ENCODE measurements around the gene EN2.
"Not testable (repeated sequence)": the region's sequence is repeated elsewhere in the genome, so short reads cannot be mapped to it uniquely, and the experiment has no call there.

EN2 gene

DNA sequence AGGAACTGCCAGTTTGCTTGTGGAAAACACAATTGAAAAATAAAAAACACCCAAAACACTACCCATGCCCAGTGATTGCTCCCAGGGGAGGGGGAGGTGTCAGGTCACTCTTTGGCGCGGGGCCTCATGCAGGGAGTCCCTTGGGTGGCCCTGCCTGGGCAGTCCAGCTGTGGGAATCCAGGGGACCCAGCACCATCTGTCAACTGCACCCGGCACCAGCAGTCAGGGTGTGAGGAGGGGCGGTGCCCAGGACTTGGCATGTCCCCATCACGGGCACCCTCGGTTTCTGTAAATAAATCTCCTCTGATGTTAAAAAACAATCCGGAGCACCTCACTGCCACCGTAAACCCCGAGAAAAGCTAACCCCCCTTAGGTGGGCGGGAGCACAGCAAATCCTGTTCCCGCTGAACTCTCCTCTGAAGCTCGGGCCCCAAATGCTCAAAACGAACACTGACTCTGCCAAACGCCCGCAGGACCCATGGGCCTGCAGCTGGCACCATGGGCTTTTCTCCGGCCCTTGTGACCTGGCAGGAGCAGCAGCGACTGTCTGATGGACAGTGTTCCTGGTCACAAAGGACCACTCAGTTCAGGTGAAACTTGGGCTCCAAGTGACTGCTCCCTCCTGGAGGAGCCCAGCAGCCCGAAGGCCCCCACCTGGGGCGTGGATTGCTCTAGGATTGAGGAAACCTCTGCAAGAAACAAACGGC, 18.5 kb upstream of the EN2 start:
- Histone ChIP-seq H3K4me1 (ENCODE audit: control insufficient read depth in 2 of 2, insufficient read depth in 2 of 2, low read length in 2 of 2) (no peaks in the 10 kb centered on the region), H3K27ac (ENCODE audit: low read depth in 2 of 2, low read length in 2 of 2) (no peak overlapping the region), H3K27me3 (ENCODE audit: control insufficient read depth in 2 of 2, insufficient read depth in 2 of 2, low read length in 2 of 2) (peaks cover 18 to 24% of the 10 kb centered on the region in 2 donors), H3K9ac (ENCODE audit: low read depth in 1 of 2, low read length in 2 of 2) (no peak overlapping the region), H3K36me3 (ENCODE audit: control insufficient read depth in 2 of 2, insufficient read depth in 2 of 2, low read length in 2 of 2) (no peaks in the 10 kb centered on the region), H3K9me3 (ENCODE audit: control insufficient read depth in 2 of 2, low read length in 2 of 2) (no peaks in the 10 kb centered on the region), H3K4me3 (ENCODE audit: low read length in 2 of 2) (no peak overlapping the region)

DNA sequence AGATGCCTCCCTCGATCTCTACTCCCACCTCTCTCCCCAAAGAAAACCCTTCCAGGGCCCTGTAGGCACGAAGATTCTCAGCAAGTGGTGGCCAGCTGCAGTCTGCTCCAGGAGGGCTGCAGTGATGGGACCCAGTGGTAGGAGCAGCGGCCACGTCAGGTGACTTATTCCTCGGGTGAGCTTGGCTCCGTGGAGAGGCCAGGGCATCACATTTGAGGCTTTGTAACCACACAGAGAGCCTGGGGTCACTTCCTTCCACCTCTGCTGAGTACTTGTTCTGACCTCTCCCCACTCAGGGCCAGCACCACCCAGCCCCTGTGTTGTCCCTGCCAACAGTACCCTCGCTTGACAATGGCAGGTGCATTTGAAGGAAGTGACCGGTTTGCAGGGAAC, 17.9 kb upstream of the EN2 start:
- Histone ChIP-seq H3K27ac (ENCODE audit: low read depth in 2 of 2, low read length in 2 of 2) (no peak overlapping the region), H3K9ac (ENCODE audit: low read depth in 1 of 2, low read length in 2 of 2) (no peak overlapping the region), H3K27me3 (ENCODE audit: control insufficient read depth in 2 of 2, insufficient read depth in 2 of 2, low read length in 2 of 2) (peaks cover 20 to 24% of the 10 kb centered on the region in 2 donors), H3K36me3 (ENCODE audit: control insufficient read depth in 2 of 2, insufficient read depth in 2 of 2, low read length in 2 of 2) (no peaks in the 10 kb centered on the region), H3K4me1 (ENCODE audit: control insufficient read depth in 2 of 2, insufficient read depth in 2 of 2, low read length in 2 of 2) (no peaks in the 10 kb centered on the region), H3K4me3 (ENCODE audit: low read length in 2 of 2) (no peak overlapping the region), H3K9me3 (ENCODE audit: control insufficient read depth in 2 of 2, low read length in 2 of 2) (no peaks in the 10 kb centered on the region)

DNA sequence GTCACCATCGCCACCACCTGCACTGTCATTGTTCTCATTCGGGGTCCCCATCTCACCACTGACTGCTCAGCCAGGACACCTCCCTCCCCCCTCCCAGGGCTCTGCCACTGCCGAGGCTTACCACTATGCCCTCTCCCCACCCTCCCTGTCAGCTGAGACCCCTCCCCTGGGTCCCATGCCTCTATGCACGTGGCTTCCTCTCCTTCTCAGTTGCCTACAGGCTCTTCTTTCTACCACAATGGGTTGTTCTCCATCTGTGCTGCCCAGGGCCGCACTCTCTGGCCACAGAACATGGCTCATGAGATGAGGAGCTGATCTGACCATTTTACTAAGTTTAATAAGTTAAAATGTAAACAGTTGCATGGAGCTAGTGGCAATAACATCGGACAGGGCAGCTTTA, 16.1 kb upstream of the EN2 start:
- H3K9ac ChIP-seq (ENCODE audit: low read depth in 1 of 2, low read length in 2 of 2), result no peak overlapping the region
- no peak overlapping the region for H3K4me3 ChIP-seq (ENCODE audit: low read length in 2 of 2)
- H3K36me3 ChIP-seq (ENCODE audit: control insufficient read depth in 2 of 2, insufficient read depth in 2 of 2, low read length in 2 of 2), result no peaks in the 10 kb centered on the region
- H3K9me3 ChIP-seq (ENCODE audit: control insufficient read depth in 2 of 2, low read length in 2 of 2), result no peaks in the 10 kb centered on the region
- H3K27ac ChIP-seq (ENCODE audit: low read depth in 2 of 2, low read length in 2 of 2), result no peak overlapping the region
- peaks cover 18 to 23% of the 10 kb centered on the region in 2 donors for H3K27me3 ChIP-seq (ENCODE audit: control insufficient read depth in 2 of 2, insufficient read depth in 2 of 2, low read length in 2 of 2)
- no peaks in the 10 kb centered on the region for H3K4me1 ChIP-seq (ENCODE audit: control insufficient read depth in 2 of 2, insufficient read depth in 2 of 2, low read length in 2 of 2)

DNA sequence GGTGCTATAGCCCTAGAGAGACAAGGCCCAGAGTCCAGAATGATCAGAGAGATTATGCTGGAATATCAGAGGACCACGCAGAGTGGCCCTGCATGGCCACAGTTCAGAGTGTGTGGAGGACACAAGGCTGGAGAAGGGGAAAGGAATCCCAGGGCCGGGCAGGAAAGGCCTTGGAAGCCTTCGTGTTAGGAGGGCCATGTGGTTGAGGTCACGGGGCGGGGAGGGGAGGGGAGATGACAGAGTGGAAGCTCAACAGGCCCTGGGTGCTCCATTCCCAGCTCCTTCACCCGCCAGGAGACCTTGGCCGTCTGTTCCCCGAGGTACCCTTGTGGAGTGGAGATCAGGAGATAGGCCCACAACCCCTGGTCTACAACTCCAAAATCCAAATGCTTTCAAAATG, 13.2 kb upstream of the EN2 start:
- Histone ChIP-seq H3K36me3 (ENCODE audit: control insufficient read depth in 2 of 2, insufficient read depth in 2 of 2, low read length in 2 of 2) (no peaks in the 10 kb centered on the region), H3K9me3 (ENCODE audit: control insufficient read depth in 2 of 2, low read length in 2 of 2) (no peaks in the 10 kb centered on the region), H3K9ac (ENCODE audit: low read depth in 1 of 2, low read length in 2 of 2) (no peak overlapping the region), H3K4me3 (ENCODE audit: low read length in 2 of 2) (no peak overlapping the region), H3K27me3 (ENCODE audit: control insufficient read depth in 2 of 2, insufficient read depth in 2 of 2, low read length in 2 of 2) (peaks cover 28 to 30% of the 10 kb centered on the region in 2 donors), H3K27ac (ENCODE audit: low read depth in 2 of 2, low read length in 2 of 2) (no peak overlapping the region), H3K4me1 (ENCODE audit: control insufficient read depth in 2 of 2, insufficient read depth in 2 of 2, low read length in 2 of 2) (no peaks in the 10 kb centered on the region)

DNA sequence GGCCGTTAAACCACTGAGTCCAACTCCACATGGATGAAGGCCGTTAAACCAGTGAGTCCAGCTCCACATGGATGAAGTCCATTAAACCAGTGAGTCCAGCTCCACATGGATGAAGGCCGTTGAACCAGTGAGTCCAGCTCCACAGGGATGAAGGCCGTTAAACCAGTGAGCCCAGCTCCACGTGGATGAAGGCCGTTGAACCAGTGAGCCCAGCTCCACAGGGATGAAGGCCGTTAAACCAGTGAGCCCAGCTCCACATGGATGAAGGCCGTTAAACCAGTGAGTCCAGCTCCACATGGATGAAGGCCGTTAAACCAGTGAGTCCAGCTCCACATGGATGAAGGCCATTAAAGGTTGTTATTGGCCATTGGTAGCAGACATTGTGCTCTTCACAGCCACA, 12.3 kb upstream of the EN2 start:
- H3K4me3 ChIP-seq (ENCODE audit: low read length in 2 of 2); H3K36me3 ChIP-seq (ENCODE audit: control insufficient read depth in 2 of 2, insufficient read depth in 2 of 2, low read length in 2 of 2); H3K9me3 ChIP-seq (ENCODE audit: control insufficient read depth in 2 of 2, low read length in 2 of 2); H3K9ac ChIP-seq (ENCODE audit: low read depth in 1 of 2, low read length in 2 of 2); H3K27ac ChIP-seq (ENCODE audit: low read depth in 2 of 2, low read length in 2 of 2); H3K4me1 ChIP-seq (ENCODE audit: control insufficient read depth in 2 of 2, insufficient read depth in 2 of 2, low read length in 2 of 2): not testable (repeated sequence)
- peaks cover 32 to 33% of the 10 kb centered on the region in 2 donors for H3K27me3 ChIP-seq (ENCODE audit: control insufficient read depth in 2 of 2, insufficient read depth in 2 of 2, low read length in 2 of 2)

DNA sequence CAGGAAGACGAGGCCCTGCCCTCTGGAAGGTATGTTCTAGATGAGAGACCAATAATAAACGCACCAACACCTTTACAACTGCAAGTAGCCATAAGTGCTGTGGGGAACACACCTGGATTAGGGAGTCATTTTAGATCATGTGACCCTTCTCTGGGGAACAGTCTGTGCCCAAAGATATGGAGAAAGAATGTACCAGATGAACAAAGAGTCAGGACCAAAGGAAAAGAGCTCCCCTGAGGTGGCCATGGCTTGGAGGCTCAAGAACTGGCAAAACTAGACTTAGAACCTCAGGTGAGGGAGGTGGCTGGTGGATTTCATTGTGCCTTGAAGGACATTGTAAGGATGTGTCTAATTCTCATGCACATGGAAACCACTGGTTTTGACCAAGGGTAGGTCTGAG, 10.3 kb upstream of the EN2 start:
- Histone ChIP-seq H3K27me3 (ENCODE audit: control insufficient read depth in 2 of 2, insufficient read depth in 2 of 2, low read length in 2 of 2) (peaks cover 46 to 50% of the 10 kb centered on the region in 2 donors), H3K4me1 (ENCODE audit: control insufficient read depth in 2 of 2, insufficient read depth in 2 of 2, low read length in 2 of 2) (no peaks in the 10 kb centered on the region), H3K9ac (ENCODE audit: low read depth in 1 of 2, low read length in 2 of 2) (no peak overlapping the region), H3K4me3 (ENCODE audit: low read length in 2 of 2) (no peak overlapping the region), H3K9me3 (ENCODE audit: control insufficient read depth in 2 of 2, low read length in 2 of 2) (no peaks in the 10 kb centered on the region), H3K36me3 (ENCODE audit: control insufficient read depth in 2 of 2, insufficient read depth in 2 of 2, low read length in 2 of 2) (no peaks in the 10 kb centered on the region), H3K27ac (ENCODE audit: low read depth in 2 of 2, low read length in 2 of 2) (no peak overlapping the region)

DNA sequence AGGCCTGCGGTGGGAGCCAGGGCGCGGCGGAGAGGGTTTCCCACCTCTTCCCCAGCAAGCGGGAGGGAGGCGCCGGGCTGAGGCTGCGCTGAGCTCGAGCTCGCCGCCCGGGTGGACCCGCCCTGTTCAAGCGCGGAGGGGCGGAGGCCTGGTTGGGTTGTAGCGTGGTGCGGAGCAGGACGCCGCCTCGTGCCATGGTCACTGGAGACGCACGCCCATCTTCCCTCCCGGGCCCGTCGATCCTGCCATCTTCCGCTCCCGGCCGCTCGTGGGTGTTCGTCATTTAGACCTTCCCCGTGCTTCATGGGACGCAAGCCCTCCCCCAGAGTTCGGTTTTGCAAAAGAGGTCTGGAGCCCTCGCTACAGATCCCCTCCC, 9.3 kb upstream of the EN2 start:
- Histone ChIP-seq H3K9me3 (ENCODE audit: control insufficient read depth in 2 of 2, low read length in 2 of 2) (no peaks in the 10 kb centered on the region), H3K9ac (ENCODE audit: low read depth in 1 of 2, low read length in 2 of 2) (no peak overlapping the region), H3K4me3 (ENCODE audit: low read length in 2 of 2) (no peak overlapping the region), H3K4me1 (ENCODE audit: control insufficient read depth in 2 of 2, insufficient read depth in 2 of 2, low read length in 2 of 2) (no peaks in the 10 kb centered on the region), H3K27me3 (ENCODE audit: control insufficient read depth in 2 of 2, insufficient read depth in 2 of 2, low read length in 2 of 2) (peaks cover 47 to 53% of the 10 kb centered on the region in 2 donors), H3K36me3 (ENCODE audit: control insufficient read depth in 2 of 2, insufficient read depth in 2 of 2, low read length in 2 of 2) (no peaks in the 10 kb centered on the region), H3K27ac (ENCODE audit: low read depth in 2 of 2, low read length in 2 of 2) (no peak overlapping the region)

DNA sequence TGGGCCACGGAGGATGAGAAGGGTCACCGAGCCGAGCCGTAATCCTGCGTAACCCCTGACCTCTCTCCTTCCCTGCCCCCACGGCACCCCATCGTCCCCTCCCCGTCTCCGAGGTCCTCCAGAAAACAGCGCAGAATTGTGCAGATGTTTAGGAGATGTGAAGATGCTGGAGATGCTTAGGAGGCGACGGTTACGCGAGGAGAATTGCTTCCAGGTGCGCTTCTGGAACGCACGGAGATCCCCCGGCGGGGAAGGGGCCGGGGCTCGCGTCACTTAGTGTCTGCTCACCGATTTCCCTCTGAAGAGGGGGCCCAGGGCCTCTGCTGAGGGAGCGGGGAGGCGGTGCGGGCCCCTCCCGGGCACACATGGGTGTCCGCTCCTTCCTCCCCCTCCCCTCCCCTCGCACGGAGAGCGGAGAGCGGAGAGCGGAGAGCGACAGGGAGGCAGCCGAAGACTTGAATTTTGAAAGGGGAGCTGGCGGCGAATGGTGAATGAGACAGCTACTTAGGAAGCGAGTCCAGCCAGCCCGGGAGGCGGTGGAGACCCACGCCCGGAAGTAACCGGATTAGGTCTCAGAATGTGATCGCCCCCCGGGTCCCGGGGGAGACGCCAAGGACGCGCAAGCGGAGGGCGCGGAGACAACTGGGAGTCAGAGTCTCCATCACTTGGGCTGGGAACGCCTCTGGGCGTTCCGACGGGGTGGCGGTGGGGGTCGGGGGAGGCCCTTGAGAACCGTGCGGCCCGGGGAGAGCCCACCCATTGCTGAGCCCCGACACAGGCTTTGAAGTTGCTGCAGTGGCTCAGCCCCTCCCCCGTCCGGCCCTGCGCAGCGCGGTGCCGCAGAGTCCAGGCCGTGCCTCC, 8.7 kb upstream of the EN2 start:
- H3K36me3 ChIP-seq (ENCODE audit: control insufficient read depth in 2 of 2, insufficient read depth in 2 of 2, low read length in 2 of 2), result no peaks in the 10 kb centered on the region
- H3K27me3 ChIP-seq (ENCODE audit: control insufficient read depth in 2 of 2, insufficient read depth in 2 of 2, low read length in 2 of 2), result peaks cover 51 to 58% of the 10 kb centered on the region in 2 donors
- H3K4me3 ChIP-seq (ENCODE audit: low read length in 2 of 2), result no peak overlapping the region
- H3K9me3 ChIP-seq (ENCODE audit: control insufficient read depth in 2 of 2, low read length in 2 of 2), result no peaks in the 10 kb centered on the region
- H3K9ac ChIP-seq (ENCODE audit: low read depth in 1 of 2, low read length in 2 of 2), result no peak overlapping the region
- H3K4me1 ChIP-seq (ENCODE audit: control insufficient read depth in 2 of 2, insufficient read depth in 2 of 2, low read length in 2 of 2), result no peaks in the 10 kb centered on the region
- H3K27ac ChIP-seq (ENCODE audit: low read depth in 2 of 2, low read length in 2 of 2), result no peak overlapping the region

DNA sequence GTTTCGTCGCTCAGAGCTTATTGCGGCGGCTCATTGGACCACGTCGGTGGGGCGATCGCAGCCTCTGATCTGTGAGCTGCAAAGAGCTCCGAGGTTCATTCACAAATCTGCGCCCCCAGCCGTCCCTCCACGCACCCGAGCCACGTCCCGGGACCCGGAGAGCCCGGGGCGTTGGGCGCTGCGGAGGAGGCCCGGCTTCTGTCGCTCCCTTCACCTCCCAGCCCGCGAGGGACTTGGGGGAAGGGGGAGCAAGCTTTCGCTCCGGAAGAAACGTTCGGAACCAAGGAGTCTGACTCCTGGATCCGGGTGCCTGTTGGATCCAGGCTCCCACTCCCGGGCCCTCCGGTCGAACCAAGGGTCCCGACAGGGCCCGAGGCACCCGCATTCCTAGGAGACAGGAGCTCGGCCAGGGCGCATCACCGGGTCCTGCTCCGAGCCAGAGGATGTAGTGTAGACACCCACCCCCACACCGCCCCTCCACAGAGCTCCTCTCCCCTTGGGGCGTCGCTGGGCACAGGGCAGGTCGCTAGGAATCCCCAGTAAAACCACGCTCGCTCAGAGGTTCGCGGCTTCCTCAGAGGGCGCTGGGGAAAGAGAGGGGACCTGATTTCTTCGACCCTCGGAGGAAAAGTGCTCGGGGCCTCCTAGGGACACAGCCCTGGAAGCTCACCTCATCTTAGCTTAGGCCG, 7.9 kb upstream of the EN2 start:
- peaks cover 51 to 65% of the 10 kb centered on the region in 2 donors for H3K27me3 ChIP-seq (ENCODE audit: control insufficient read depth in 2 of 2, insufficient read depth in 2 of 2, low read length in 2 of 2)
- H3K36me3 ChIP-seq (ENCODE audit: control insufficient read depth in 2 of 2, insufficient read depth in 2 of 2, low read length in 2 of 2), result no peaks in the 10 kb centered on the region
- no peaks in the 10 kb centered on the region for H3K4me1 ChIP-seq (ENCODE audit: control insufficient read depth in 2 of 2, insufficient read depth in 2 of 2, low read length in 2 of 2)
- no peaks in the 10 kb centered on the region for H3K9me3 ChIP-seq (ENCODE audit: control insufficient read depth in 2 of 2, low read length in 2 of 2)
- no peak overlapping the region for H3K4me3 ChIP-seq (ENCODE audit: low read length in 2 of 2)
- H3K27ac ChIP-seq (ENCODE audit: low read depth in 2 of 2, low read length in 2 of 2), result no peak overlapping the region
- no peak overlapping the region for H3K9ac ChIP-seq (ENCODE audit: low read depth in 1 of 2, low read length in 2 of 2)

DNA sequence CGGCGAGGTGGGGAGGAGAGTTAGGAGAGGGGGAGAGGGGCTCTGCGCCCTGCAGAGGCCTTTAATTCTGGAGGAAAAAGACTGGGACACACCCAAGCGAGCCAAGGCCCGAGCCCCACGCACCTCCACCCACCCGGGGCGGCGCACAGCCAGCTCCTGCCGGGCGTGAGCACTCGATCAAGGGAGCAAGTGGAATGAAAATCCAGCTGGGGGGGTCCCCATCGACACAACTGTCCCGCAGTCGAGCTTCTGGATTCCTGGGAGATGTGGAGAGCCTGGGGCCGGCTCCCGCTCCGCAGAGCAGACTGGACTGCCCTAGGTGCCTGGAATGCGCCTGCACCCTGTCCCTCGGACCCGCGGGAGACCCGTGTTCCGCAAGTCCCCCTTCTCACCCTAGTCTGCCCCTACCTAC, 7.4 kb upstream of the EN2 start:
- no peaks in the 10 kb centered on the region for H3K9me3 ChIP-seq (ENCODE audit: control insufficient read depth in 2 of 2, low read length in 2 of 2)
- no peak overlapping the region for H3K9ac ChIP-seq (ENCODE audit: low read depth in 1 of 2, low read length in 2 of 2)
- no peak overlapping the region for H3K27ac ChIP-seq (ENCODE audit: low read depth in 2 of 2, low read length in 2 of 2)
- no peak overlapping the region for H3K4me3 ChIP-seq (ENCODE audit: low read length in 2 of 2)
- H3K4me1 ChIP-seq (ENCODE audit: control insufficient read depth in 2 of 2, insufficient read depth in 2 of 2, low read length in 2 of 2), result no peaks in the 10 kb centered on the region
- H3K27me3 ChIP-seq (ENCODE audit: control insufficient read depth in 2 of 2, insufficient read depth in 2 of 2, low read length in 2 of 2), result peaks cover 56 to 69% of the 10 kb centered on the region in 2 donors
- H3K36me3 ChIP-seq (ENCODE audit: control insufficient read depth in 2 of 2, insufficient read depth in 2 of 2, low read length in 2 of 2), result no peaks in the 10 kb centered on the region
